IPS-NIHi7 (cell line): ENCODE results near the gene LRRC37A3.
"Not testable (repeated sequence)": the region's sequence is repeated elsewhere in the genome, so short reads cannot be mapped to it uniquely, and the experiment has no call there.

Experiments used
- DNase-seq: peaks from one replicate; pipeline ENCODE4 v3.0.0; 2012; ENCODE audit warnings: mixed read lengths; ENCODE audit errors: extremely low spot score

The LRRC37A3 gene

GRCh38 chr17:64926430-64926829, 7.2 kb upstream of the LRRC37A3 start:
- DNase-seq: not testable (repeated sequence)

DNA sequence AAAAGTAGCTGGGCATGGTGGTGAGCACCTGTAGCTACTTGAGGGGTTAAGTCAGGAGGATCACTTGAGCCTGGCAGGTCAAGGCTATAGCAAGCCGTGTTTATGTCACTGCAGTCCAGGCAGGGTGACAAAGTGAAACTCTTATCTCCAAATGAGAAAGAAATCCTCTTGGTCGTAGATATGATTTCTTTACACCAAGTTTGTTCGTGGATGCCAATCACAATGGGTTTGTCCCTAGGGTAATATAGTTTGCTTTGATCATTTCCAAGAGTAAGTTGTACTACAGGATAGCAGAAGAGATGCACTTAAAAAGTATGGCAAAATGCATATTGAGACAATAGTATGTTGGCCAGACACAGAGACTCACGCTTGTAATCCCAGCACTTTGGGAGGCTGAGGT, 6.0 kb upstream of the LRRC37A3 start:
- DNase-seq: not testable (repeated sequence)

- DNase-seq: not testable (repeated sequence)
Observed at GRCh38 chr17:64923051-64923568, 3.8 kb upstream of the LRRC37A3 start.

- peak; percentile 12 for DNase-seq
Observed at GRCh38 chr17:64920419-64921172, 1.3 kb upstream of the LRRC37A3 start.

- DNase-seq: peak; percentile 5
Observed at GRCh38 chr17:64920026-64920418, 744 bp upstream of the LRRC37A3 start.

DNA sequence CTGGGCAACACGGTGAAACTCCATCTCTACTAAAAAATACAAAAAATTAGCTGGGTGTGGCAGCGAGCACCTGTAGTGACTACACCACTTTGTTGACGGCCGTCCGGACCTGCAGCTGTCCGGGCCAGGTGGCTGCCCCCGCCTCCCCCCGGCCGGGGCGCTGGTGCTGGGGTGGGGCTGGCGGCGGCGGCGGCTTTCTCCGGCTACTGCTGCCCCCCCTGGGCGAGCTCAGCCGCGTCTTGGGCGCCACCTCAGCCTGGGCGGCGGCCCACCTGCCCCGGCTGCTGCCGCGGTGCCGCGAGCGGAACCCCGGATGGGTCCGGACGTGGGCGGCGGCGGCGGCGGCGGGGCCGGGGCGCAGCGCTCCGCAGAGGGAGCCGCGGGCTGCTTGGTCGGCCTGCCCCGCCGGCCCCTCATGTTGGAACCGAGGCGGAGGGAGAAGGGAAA, 413 bp downstream of the LRRC37A3 start:
- DNase-seq: not testable (repeated sequence)

- not testable (repeated sequence) for DNase-seq
Observed at GRCh38 chr17:64917540-64917939, 1.7 kb downstream of the LRRC37A3 start.

DNA sequence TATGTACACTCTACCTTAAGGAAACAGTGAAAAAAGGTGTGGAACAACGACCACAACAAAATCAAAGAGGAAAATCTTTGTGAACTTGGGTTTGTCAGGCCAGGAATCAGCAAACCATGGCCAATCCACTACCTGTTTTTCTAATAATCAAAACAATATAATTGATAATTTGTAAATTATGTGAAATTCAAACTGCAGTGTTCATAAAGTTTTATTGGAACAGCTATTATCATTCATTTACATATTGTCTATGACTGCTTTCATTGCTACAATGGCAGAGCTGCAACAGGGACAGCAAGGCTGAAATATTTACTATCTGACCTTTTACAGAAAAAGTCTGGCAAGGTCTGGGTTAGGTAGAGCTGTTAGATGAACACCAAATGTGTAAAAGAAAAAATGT, 4.0 kb downstream of the LRRC37A3 start:
- DNase-seq: not testable (repeated sequence)

GRCh38 chr17:64910191-64910514, 9.1 kb downstream of the LRRC37A3 start:
- not testable (repeated sequence) for DNase-seq

DNA sequence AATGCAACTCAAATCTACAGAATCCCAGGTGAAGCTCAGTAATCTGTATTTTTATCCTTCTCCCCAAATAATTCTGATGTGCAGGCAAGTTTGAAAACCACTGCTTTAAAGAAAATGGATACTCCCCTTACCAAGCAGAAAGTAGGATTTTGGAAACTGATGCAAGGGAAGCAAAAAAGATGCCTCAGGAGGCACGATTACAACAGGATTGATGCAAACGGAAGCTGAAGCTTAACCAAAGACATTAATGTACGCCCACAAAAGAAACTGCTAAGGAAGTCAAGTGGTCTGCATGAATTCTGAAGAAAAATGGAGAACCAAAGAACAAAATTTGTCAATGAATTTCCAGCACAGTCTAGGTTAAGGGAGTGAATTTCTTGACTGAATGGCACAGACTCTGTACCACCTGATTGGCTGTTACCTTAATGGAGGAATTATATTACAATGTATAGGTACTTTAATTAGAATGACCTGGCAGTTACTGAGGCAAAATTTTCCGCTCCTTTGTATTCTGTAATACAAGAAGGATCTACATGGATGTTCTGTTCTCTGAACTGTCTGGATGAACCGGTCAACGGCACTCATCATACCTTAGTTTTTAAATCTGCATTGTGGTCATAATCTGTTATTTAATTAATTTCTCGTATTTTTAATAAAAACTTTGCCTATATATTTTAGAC, 9.6 kb downstream of the LRRC37A3 start:
- not testable (repeated sequence) for DNase-seq

- not testable (repeated sequence) for DNase-seq
Observed at GRCh38 chr17:64904069-64904468, 15.2 kb downstream of the LRRC37A3 start.

DNA sequence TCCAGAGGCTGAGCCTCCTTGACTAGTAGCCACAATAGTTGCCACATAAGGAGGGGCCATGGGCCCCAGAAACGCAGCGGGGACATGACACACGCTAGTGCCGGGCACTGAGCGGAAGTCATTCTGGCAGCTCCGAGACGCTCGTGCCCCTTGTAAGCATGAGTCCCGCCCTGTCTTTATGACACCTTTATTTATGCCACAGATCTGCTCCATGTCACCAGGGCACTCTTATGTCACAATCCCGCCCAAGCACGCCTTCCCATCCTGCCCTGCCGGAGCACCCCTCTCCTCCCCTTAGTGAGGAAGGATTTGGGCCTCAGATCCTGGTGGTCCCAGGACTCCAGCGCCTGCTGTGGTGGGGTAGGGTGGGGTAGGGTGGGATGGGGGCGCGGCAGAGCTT, 22.1 kb downstream of the LRRC37A3 start:
- DNase-seq: peak; percentile 5

DNA sequence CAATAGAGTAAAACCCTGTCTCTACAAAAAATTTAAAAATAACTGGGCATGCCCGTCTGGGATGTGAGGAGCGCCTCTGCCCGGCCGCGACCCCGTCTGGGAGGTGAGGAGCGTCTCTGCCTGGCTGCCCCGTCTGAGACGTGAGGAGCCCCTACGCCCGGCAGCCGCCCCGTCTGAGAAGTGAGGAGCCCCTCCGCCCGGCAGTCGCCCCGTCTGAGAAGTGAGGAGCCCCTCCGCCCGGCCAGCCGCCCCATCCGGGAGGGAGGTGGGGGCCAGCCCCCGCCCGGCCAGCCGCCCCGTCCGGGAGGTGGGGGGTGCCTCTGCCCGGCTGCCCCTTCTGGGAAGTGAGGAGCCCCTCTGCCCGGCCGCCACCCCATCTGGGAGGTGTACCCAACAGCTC, 45.1 kb downstream of the LRRC37A3 start:
- DNase-seq: not testable (repeated sequence)

DNA sequence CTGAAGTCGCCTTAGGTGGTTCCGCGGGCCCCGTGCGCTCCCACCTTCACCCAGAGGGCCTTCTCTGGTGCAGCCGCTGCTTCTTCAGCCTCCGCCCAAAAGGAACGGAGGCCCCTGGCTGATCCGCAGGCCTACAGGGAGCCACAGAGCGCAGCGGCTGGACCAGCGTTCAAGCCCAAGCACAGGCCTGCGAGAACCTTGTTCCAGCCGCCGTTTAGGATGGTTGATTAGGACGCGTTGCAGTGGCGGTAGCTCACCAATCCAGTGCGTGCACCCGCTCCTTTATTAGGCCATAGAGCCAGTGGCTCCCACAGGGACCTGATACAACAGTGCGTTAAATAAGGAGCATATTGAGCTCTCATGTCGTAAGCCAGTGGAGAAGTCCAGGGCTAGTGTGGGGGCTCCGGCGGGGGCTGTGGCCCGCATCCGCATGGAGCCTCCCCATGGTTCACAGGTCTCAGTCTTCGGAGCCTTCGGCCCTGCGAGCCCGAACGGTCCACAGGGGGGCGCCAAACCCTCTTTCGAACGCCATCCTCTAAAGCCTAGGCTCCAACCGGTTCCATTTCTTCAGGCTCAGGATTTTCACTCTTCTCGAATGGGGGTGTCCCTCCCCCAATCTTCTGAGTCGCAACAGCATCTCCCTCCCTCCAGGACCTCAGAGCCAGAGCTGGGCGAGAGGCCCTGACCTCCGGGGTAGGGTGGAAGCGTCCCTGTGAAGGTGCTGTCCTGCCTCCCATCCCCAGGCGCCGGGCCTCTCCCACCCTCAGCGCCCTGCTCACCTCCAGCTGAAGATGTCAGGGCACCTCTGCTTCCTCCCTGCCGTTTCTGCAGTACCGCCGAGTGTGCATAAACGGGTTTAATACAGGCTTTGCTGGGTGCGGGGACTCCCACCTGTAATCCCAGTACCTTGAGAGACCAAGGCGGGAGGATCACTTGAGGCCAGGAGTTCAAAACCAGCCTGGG, 71.5 kb downstream of the LRRC37A3 start:
- peak; percentile 49 for DNase-seq

DNA sequence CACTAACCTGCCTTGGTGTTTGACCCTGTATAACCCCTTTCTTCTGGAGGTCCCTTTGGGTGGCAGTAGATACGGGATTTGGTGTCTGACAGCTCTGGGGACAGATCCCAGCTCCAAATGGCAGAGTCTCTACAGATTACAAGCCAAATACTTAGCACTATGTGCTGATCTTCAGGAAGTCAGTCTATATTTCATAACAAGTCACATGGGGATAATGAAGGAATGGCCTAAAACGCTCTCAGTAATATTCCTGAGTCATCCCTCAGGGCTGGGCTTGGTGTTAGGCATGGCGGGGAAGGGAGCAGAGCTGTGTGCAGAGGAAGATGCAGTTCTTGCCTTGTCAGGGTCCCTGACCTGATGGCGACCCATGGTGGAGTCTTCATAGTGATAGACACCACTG, 72.4 kb downstream of the LRRC37A3 start:
- DNase-seq: not testable (repeated sequence)

DNA sequence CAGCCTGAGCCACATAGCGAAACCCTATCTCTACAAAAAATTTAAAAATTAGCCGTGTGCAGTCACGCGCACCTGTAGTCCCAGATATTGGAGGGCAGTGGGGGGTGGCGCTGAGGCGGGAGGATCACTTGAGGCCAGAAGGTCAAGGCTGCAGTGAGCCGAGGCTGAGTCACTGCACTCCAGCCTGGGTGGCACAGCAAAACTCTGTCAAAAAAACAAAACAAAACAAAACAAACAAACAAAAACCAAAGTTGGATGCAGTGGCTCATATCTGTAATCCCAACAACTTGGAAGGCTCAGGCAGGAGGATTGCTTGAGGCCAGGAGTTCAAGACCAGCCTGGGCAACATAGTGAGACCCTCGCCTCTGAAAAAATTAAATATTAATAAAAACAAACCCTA, 75.4 kb downstream of the LRRC37A3 start:
- DNase-seq: not testable (repeated sequence)

- not testable (repeated sequence) for DNase-seq
Observed at GRCh38 chr17:64842900-64843299, 76.4 kb downstream of the LRRC37A3 start.

GRCh38 chr17:64840960-64841359, 78.3 kb downstream of the LRRC37A3 start:
- DNase-seq: not testable (repeated sequence)

GRCh38 chr17:64838513-64838912, 80.8 kb downstream of the LRRC37A3 start:
- DNase-seq: not testable (repeated sequence)

DNA sequence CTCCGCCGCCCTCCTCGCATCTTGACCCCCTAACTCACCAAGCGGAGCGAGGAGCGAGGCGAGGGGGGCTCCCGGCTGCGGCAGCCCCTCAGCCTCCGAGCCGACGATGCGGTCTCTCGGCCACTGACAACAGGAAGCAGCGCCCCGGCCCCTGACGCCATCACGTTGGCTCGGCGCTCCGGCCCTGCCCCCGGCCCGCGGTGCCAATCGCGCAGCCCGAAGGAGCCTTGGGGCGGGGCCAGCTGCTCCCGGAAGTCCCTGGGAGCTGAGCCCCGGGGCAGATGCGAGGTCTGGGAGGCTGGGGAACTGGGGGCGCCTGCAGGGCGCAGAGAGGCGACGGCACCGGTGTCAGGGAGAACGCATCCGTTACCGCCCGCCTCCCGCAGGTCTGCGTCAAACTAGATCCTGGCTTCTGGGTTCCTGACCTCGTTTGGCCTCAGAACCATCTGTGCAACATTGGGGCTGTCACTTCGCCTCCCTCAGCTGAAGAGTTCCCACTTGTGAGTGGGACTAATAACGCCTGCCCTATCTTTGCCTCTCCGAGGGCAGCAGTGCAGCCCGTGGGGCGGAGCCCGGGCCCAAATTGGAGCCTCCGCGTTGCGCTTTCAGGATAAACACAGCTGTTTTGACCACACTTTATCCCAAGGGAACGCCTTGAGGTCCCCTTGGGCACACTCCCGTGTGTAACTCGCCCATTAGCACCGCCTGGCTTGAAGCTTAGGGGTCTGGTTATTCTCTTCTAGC, 82.1 kb downstream of the LRRC37A3 start:
- peak; percentile 68 for DNase-seq

- not testable (repeated sequence) for DNase-seq
Observed at GRCh38 chr17:64836623-64837017, 82.7 kb downstream of the LRRC37A3 start.
